ENCODE measurements around the gene PYGO2.

PYGO2 gene

GRCh38 chr1:154966111-154966510 is 4.5 kb upstream of the PYGO2 start:
- no peak overlapping the region for H3K4me3 ChIP-seq (ENCODE audit: low read length)
- H3K27ac ChIP-seq (ENCODE audit: low read length): no peak overlapping the region
- H3K9ac ChIP-seq (ENCODE audit: low read depth, low read length): no peak overlapping the region
- H3K9me3 ChIP-seq (ENCODE audit: insufficient read depth, low read depth, low read length): no peaks in the 10 kb centered on the region
- H3K4me1 ChIP-seq (ENCODE audit: insufficient read depth, low read length): peaks cover 6% of the 10 kb centered on the region; the same call in 1 of the 2 replicates
- peaks cover 59% of the 10 kb centered on the region for H3K36me3 ChIP-seq (ENCODE audit: insufficient read depth, low read depth, low read length)
- no peaks in the 10 kb centered on the region for H3K27me3 ChIP-seq (ENCODE audit: insufficient read depth, low read length)

GRCh38 chr1:154964359-154964758 is 2.8 kb upstream of the PYGO2 start:
- H3K27me3 ChIP-seq (ENCODE audit: insufficient read depth, low read length): no peaks in the 10 kb centered on the region
- H3K9me3 ChIP-seq (ENCODE audit: insufficient read depth, low read depth, low read length): no peaks in the 10 kb centered on the region
- no peak overlapping the region for H3K9ac ChIP-seq (ENCODE audit: low read depth, low read length)
- peaks cover 62% of the 10 kb centered on the region for H3K36me3 ChIP-seq (ENCODE audit: insufficient read depth, low read depth, low read length)
- H3K4me3 ChIP-seq (ENCODE audit: low read length): no peak overlapping the region
- peaks cover 5% of the 10 kb centered on the region; the same call in 1 of the 2 replicates for H3K4me1 ChIP-seq (ENCODE audit: insufficient read depth, low read length)
- H3K27ac ChIP-seq (ENCODE audit: low read length): no peak overlapping the region

DNA sequence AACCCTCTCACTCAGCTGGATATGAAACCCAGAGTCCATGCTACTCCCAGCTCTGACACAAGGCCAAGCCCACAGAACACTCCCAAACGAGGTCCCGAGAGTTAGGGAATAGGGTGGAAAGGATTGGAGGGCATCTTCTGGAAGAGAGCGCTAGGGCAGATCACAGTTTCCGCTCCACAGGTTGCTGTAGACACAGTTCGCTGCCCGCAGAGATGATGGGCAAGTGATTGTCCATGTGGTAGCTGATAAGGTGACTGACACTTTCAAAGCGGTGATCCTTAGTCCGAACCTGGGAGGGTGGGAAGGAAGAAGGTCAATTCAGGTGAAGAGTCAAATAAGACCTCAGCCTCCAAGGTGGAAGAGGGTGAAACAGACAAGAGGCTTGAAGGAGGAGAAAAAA is 2.1 kb upstream of the PYGO2 start:
- Histone ChIP-seq H3K9me3 (ENCODE audit: insufficient read depth, low read depth, low read length) (no peaks in the 10 kb centered on the region), H3K9ac (ENCODE audit: low read depth, low read length) (no peak overlapping the region), H3K36me3 (ENCODE audit: insufficient read depth, low read depth, low read length) (peaks cover 69% of the 10 kb centered on the region), H3K4me3 (ENCODE audit: low read length) (no peak overlapping the region; the same call in 1 of the 2 replicates), H3K27ac (ENCODE audit: low read length) (no peak overlapping the region), H3K4me1 (ENCODE audit: insufficient read depth, low read length) (no peaks in the 10 kb centered on the region), H3K27me3 (ENCODE audit: insufficient read depth, low read length) (no peaks in the 10 kb centered on the region)

- H3K27me3 ChIP-seq (ENCODE audit: insufficient read depth, low read length): no peaks in the 10 kb centered on the region
- H3K27ac ChIP-seq (ENCODE audit: low read length): no peak overlapping the region
- H3K4me3 ChIP-seq (ENCODE audit: low read length): peak overlapping the region; percentile 96
- peaks cover 67% of the 10 kb centered on the region for H3K36me3 ChIP-seq (ENCODE audit: insufficient read depth, low read depth, low read length)
- H3K9me3 ChIP-seq (ENCODE audit: insufficient read depth, low read depth, low read length): no peaks in the 10 kb centered on the region
- peak overlapping the region; percentile 71; the same call in 1 of the 2 replicates for H3K9ac ChIP-seq (ENCODE audit: low read depth, low read length)
- H3K4me1 ChIP-seq (ENCODE audit: insufficient read depth, low read length): no peaks in the 10 kb centered on the region
These were observed 1.3 kb upstream of the PYGO2 start for GRCh38 chr1:154962795-154963330.

- Histone ChIP-seq H3K4me3 (ENCODE audit: low read length) (peak overlapping the region; percentile 96), H3K36me3 (ENCODE audit: insufficient read depth, low read depth, low read length) (peaks cover 61% of the 10 kb centered on the region), H3K4me1 (ENCODE audit: insufficient read depth, low read length) (peaks cover 4% of the 10 kb centered on the region; the same call in 1 of the 2 replicates), H3K27me3 (ENCODE audit: insufficient read depth, low read length) (no peaks in the 10 kb centered on the region), H3K27ac (ENCODE audit: low read length) (no peak overlapping the region), H3K9ac (ENCODE audit: low read depth, low read length) (peak overlapping the region; percentile 71), H3K9me3 (ENCODE audit: insufficient read depth, low read depth, low read length) (no peaks in the 10 kb centered on the region)
These were observed 671 bp upstream of the PYGO2 start for GRCh38 chr1:154962156-154962749.

DNA sequence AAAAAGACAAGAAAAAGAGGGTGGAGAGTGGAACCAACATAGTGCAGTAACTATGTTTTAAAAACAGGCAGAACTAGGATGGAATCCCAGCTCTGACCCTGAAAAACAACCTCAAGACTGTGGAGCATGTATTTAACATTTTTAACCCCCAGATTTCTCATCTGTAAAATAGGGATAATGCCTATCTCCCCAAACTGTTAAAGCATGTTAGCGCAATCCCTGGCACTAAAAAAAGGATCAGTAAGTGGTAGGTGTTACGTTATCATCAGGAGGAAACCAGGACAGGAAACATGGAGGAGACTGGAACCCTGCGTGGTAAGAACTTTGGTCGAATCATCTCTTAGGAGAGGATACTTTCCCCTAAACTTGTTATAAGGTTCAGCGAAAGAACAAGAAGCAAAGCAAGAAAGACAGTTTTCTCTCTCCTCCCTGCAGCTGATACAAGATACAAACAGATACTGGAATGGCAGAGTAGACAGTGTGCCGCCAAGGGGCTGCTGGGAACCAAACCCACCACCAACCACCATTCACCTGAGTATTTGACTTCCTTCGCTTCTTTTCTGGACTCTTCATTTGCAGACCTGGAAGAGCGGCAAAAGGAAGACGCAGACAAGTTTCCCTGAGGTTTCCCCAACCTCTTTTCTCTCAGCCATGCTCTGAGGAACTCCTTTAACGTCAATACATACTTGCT is 991 bp downstream of the PYGO2 start:
- Histone ChIP-seq H3K9ac (ENCODE audit: low read depth, low read length) (peak overlapping the region; percentile 71; the same call in 1 of the 2 replicates), H3K4me1 (ENCODE audit: insufficient read depth, low read length) (peaks cover 11% of the 10 kb centered on the region; the same call in 1 of the 2 replicates)

DNA sequence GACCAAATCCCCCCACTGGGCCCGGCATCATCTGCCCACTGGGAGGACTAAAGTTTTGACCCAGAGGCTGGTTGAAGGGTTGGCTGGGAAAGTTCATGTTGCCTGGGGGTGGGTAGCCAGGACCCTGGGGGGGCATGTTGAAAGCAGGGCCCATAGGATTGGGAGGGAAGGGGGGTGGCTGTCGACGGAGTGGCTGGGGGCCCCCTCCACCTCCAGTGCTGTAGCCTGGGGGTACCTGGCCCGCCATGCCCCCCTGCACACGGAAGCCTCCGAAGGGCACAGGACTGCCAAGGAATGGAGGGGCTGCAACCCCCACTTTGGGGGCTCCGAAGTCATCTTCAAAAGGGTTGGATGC is 2.2 kb downstream of the PYGO2 start:
- Histone ChIP-seq H3K36me3 (ENCODE audit: insufficient read depth, low read depth, low read length) (peaks cover 33% of the 10 kb centered on the region), H3K27ac (ENCODE audit: low read length) (no peak overlapping the region), H3K4me3 (ENCODE audit: low read length) (no peak overlapping the region), H3K4me1 (ENCODE audit: insufficient read depth, low read length) (peaks cover 18% of the 10 kb centered on the region), H3K9ac (ENCODE audit: low read depth, low read length) (no peak overlapping the region), H3K9me3 (ENCODE audit: insufficient read depth, low read depth, low read length) (no peaks in the 10 kb centered on the region), H3K27me3 (ENCODE audit: insufficient read depth, low read length) (no peaks in the 10 kb centered on the region)

More for the DNA sequence above, 991 bp downstream of the PYGO2 start:
- H3K9me3 ChIP-seq (ENCODE audit: insufficient read depth, low read depth, low read length): no peaks in the 10 kb centered on the region
- H3K27me3 ChIP-seq (ENCODE audit: insufficient read depth, low read length): no peaks in the 10 kb centered on the region
- H3K36me3 ChIP-seq (ENCODE audit: insufficient read depth, low read depth, low read length): peaks cover 45% of the 10 kb centered on the region
- H3K4me3 ChIP-seq (ENCODE audit: low read length): peak overlapping the region; percentile 96
- H3K27ac ChIP-seq (ENCODE audit: low read length): peak overlapping the region; percentile 39

DNA sequence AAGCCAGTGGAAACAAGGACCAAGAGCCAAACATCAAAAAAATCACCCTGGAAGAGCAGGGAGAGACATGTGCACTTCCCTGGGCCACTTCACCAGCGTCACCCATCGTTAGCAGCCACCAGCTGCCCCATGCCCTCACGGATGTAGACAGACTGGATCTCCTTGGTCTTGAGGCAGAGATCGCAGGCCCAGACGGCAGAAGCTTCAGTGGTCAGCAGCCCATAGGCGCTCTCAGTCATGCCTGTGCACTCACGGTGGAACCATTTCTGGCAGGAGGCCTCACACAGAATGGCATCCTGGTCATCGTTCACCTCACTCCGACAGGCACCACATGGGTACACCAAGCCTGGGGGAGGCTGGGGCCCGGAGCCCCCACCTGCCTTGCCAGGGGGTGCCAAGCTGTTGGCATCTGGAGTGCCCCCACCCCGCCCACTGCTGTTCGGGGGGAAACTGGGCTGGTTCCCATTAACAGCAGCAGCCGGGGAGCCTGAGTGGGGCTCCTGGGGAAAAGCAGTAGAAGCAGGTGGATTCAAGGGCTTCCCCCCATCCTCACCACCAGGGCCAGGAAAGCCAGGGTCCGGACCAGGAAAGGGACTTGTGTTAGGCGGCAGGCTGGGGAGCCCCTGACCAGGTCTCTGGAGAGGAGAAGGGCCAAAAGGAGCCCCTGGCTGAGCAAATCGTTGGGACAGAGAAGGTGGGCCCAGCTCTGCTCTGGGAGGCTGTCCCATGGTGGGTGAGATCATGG is 2.7 kb downstream of the PYGO2 start:
- no peak overlapping the region for H3K4me3 ChIP-seq (ENCODE audit: low read length)
- H3K27me3 ChIP-seq (ENCODE audit: insufficient read depth, low read length): no peaks in the 10 kb centered on the region
- peaks cover 27% of the 10 kb centered on the region for H3K36me3 ChIP-seq (ENCODE audit: insufficient read depth, low read depth, low read length)
- peaks cover 18% of the 10 kb centered on the region for H3K4me1 ChIP-seq (ENCODE audit: insufficient read depth, low read length)
- H3K27ac ChIP-seq (ENCODE audit: low read length): no peak overlapping the region
- H3K9me3 ChIP-seq (ENCODE audit: insufficient read depth, low read depth, low read length): no peaks in the 10 kb centered on the region
- H3K9ac ChIP-seq (ENCODE audit: low read depth, low read length): no peak overlapping the region

DNA sequence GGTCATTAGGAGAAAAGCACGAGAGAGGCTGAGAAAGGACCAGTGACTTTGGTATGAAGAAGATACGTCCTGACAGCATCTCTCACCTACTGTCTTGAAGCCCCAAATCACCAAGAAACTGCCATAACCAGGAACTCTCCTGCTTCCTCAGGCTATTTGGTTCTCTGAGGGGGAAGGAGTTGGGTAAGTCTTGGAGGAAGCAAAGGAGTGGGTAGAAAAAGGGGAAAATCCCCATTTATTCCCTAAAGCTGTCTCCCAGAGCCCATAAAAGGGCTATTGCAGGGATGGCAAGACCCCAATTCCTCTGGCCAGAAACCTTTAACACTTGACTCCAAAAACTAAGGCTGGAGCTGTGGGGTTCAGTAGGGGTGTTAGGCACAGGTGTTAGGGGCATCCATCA is 3.5 kb downstream of the PYGO2 start:
- Histone ChIP-seq H3K36me3 (ENCODE audit: insufficient read depth, low read depth, low read length) (peaks cover 19% of the 10 kb centered on the region), H3K9me3 (ENCODE audit: insufficient read depth, low read depth, low read length) (no peaks in the 10 kb centered on the region), H3K27ac (ENCODE audit: low read length) (no peak overlapping the region), H3K4me3 (ENCODE audit: low read length) (no peak overlapping the region), H3K9ac (ENCODE audit: low read depth, low read length) (no peak overlapping the region), H3K4me1 (ENCODE audit: insufficient read depth, low read length) (peaks cover 18% of the 10 kb centered on the region), H3K27me3 (ENCODE audit: insufficient read depth, low read length) (no peaks in the 10 kb centered on the region)

GRCh38 chr1:154957091-154957657 is 4.4 kb downstream of the PYGO2 start:
- no peaks in the 10 kb centered on the region for H3K9me3 ChIP-seq (ENCODE audit: insufficient read depth, low read depth, low read length)
- no peaks in the 10 kb centered on the region for H3K27me3 ChIP-seq (ENCODE audit: insufficient read depth, low read length)
- peak overlapping the region; percentile 82 for H3K4me3 ChIP-seq (ENCODE audit: low read length)
- H3K9ac ChIP-seq (ENCODE audit: low read depth, low read length): peak overlapping the region; percentile 82; the same call in 1 of the 2 replicates
- H3K36me3 ChIP-seq (ENCODE audit: insufficient read depth, low read depth, low read length): peaks cover 16% of the 10 kb centered on the region; the same call in 1 of the 2 replicates
- peak overlapping the region; percentile 3 for H3K27ac ChIP-seq (ENCODE audit: low read length)
- H3K4me1 ChIP-seq (ENCODE audit: insufficient read depth, low read length): peaks cover 18% of the 10 kb centered on the region

DNA sequence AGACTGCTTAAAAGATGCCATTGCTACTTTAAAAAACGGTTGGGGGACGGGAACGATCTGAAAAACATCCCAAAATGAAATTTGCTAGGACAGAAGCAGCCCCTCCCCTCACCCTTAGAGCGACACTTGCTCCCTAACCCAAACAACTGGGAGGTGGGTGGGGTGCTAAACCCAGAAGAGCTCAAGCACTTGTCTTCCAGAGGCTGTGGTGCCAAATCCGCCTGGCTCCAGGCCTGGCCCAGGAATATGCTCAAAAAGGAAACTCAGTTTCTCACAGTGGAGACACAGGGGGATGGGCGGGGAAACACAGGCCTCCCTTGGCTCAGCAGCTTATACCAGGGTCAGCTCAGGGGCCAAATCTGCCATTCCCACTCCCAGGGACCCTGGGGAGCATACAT is 5.0 kb downstream of the PYGO2 start:
- Histone ChIP-seq H3K27me3 (ENCODE audit: insufficient read depth, low read length) (no peaks in the 10 kb centered on the region), H3K27ac (ENCODE audit: low read length) (peak overlapping the region; percentile 3), H3K9me3 (ENCODE audit: insufficient read depth, low read depth, low read length) (no peaks in the 10 kb centered on the region), H3K4me1 (ENCODE audit: insufficient read depth, low read length) (peaks cover 18% of the 10 kb centered on the region), H3K36me3 (ENCODE audit: insufficient read depth, low read depth, low read length) (peaks cover 16% of the 10 kb centered on the region; the same call in 1 of the 2 replicates), H3K4me3 (ENCODE audit: low read length) (peak overlapping the region; percentile 82), H3K9ac (ENCODE audit: low read depth, low read length) (peak overlapping the region; percentile 82; the same call in 1 of the 2 replicates)

All from iPS-20b (cell line).